Measurements from ENCODE around the gene MLPH.

Gene MLPH

DNA sequence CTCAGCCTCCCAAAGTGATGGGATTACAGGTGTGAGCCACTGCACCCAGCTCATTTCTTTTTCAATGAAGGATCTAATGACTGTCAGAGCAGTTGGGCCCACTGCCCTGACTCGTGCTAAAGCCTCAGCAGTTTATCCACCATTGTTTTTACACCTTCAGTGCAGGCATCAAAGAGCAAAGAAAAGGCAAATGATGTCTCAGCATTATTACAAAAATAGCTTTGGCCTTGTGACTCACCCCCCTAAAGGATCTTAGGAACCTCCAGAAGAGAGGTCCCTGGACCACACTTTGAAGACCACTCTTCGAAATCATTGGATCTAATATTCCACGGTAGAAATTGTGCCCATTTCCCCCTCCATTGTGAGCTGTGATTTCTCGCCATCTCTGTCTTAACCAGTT lies 21.3 kb downstream of the MLPH start:
- no peak for DNase-seq (ENCODE audit: low read depth)
- no peak for TF ChIP-seq MAX (IDR thresholded peaks at IDR 0.05; ENCODE audit: low read depth, low read length)
- TF ChIP-seq CTCF (IDR thresholded peaks at IDR 0.05; ENCODE audit: low read depth, low read length) = no peak
- TF ChIP-seq POLR2A (IDR thresholded peaks at IDR 0.05; ENCODE audit: extremely low read depth, insufficient read length) = no peak
- no peak for TF ChIP-seq MYC (IDR thresholded peaks at IDR 0.05; ENCODE audit: low read depth, low read length)
- H3K4me3 ChIP-seq (ENCODE audit: low read depth, low read length) = no peak overlapping the region

DNA sequence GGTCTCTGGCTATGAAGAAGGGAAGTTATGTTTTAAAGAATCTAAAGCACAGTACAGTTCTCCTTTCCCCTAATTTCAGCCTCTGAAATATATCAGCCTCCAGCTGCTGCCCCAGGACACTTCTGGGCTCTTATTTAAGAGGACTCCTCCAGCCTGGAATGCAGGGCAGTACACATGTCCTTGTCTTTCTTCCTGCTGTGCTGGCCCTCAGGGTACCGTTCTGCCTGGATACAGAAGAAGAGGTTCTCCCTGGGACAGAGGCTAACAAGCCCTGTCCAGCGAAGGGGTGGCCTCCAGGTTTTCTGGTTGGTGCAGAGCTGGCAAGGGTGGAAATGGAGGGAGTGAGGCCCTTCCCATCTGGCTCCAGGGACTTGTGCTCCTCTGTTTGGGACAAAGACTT lies 22.1 kb downstream of the MLPH start:
- no peak for DNase-seq (ENCODE audit: low read depth)
- TF ChIP-seq MYC (IDR thresholded peaks at IDR 0.05; ENCODE audit: low read depth, low read length) = no peak
- no peak for TF ChIP-seq MAX (IDR thresholded peaks at IDR 0.05; ENCODE audit: low read depth, low read length)
- no peak for TF ChIP-seq POLR2A (IDR thresholded peaks at IDR 0.05; ENCODE audit: extremely low read depth, insufficient read length)
- no peak for TF ChIP-seq CTCF (IDR thresholded peaks at IDR 0.05; ENCODE audit: low read depth, low read length)
- H3K4me3 ChIP-seq (ENCODE audit: low read depth, low read length) = no peak overlapping the region

DNA sequence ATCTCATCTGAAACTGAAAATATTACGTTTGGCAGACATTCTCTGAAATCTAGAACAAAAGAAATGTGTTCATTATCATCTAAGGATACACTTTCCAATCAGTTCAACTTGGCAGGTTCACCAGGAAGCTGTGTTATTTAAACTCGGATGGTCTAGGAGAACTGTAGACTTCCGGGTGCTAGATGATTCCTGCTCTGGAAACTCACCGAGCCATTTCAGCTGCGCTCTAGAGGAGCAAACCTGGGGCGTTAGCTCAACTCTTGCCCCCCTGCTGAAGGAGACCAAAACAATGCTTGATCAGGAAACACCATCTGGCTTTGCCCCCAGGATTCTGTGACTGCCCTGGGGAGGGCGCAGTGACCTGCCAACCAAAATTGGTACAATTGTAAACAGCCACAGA lies 22.9 kb downstream of the MLPH start:
- no peak for DNase-seq (ENCODE audit: low read depth)
- no peak for TF ChIP-seq MAX (IDR thresholded peaks at IDR 0.05; ENCODE audit: low read depth, low read length)
- TF ChIP-seq MYC (IDR thresholded peaks at IDR 0.05; ENCODE audit: low read depth, low read length) = no peak
- TF ChIP-seq CTCF (IDR thresholded peaks at IDR 0.05; ENCODE audit: low read depth, low read length) = no peak
- TF ChIP-seq POLR2A (IDR thresholded peaks at IDR 0.05; ENCODE audit: extremely low read depth, insufficient read length) = no peak
- no peak overlapping the region for H3K4me3 ChIP-seq (ENCODE audit: low read depth, low read length)

GRCh38 chr2:237510502-237511217 lies 23.6 kb downstream of the MLPH start:
- no peak for DNase-seq (ENCODE audit: low read depth)
- TF ChIP-seq MAX (IDR thresholded peaks at IDR 0.05; ENCODE audit: low read depth, low read length) = no peak
- H3K4me3 ChIP-seq (ENCODE audit: low read depth, low read length) = no peak overlapping the region

DNA sequence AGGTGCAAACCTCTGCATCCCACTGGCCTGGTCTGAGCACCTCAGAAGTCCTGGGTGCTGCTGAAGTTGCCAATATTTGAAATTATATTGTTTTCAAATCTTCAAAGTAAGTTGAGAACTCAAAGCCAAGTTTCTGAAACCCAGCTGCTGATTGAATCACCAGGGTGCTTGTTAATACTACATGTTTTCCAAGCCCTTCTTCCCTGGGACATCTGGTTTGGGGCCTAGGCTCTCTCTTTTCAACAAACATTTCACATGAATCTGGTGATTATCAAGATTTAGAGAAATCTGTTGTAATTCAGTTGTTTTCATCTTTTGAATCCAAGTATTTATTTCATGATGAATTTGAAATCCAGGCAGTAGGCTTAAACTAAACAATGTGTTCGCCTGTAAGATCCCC lies 24.4 kb downstream of the MLPH start:
- no peak for DNase-seq (ENCODE audit: low read depth)
- TF ChIP-seq CTCF (IDR thresholded peaks at IDR 0.05; ENCODE audit: low read depth, low read length) (no peak), POLR2A (IDR thresholded peaks at IDR 0.05; ENCODE audit: extremely low read depth, insufficient read length) (no peak), MAX (IDR thresholded peaks at IDR 0.05; ENCODE audit: low read depth, low read length) (no peak), MYC (IDR thresholded peaks at IDR 0.05; ENCODE audit: low read depth, low read length) (no peak)
- H3K4me3 ChIP-seq (ENCODE audit: low read depth, low read length) = no peak overlapping the region

- no peak overlapping the region for H3K4me3 ChIP-seq (ENCODE audit: low read depth, low read length)
- no peak for TF ChIP-seq POLR2A (IDR thresholded peaks at IDR 0.05; ENCODE audit: extremely low read depth, insufficient read length)
- no peak for DNase-seq (ENCODE audit: low read depth)
Measured at GRCh38 chr2:237511885-237512405, 24.9 kb downstream of the MLPH start.

Measured in NB4 (cell line).